Measurements from ENCODE around the gene KCND2. TPM values are rescaled to one million over a fixed set of nuclear protein-coding genes. Genes with fewer than 3 reads are reported as not detected.
A peak's percentile ranks its signal among the peaks of the same experiment; 100 is the strongest.

The KCND2 gene
- total RNA-seq, 2 donors from 2014 or later, result 0.11 to 0.12 TPM

DNA sequence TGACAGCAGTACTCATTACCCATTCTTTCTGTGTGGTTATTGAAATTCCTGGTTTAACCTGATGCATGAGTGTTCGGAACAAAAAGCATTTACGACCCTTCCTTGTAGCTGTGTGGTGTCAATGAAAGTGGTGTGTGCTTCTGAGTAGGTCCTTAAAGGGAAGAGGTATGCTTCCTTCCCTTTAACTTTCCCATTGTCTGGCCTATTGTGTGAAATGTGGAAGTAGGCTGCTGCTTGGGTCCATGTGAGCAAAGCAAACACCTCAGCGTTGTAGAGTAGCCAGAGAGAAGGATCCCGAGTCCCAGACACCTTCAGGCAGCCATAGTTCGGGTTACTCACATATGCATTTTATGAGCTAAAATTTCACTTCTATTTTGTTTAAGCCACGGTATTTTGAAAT lies 510.3 kb downstream of the KCND2 start:
- no peak for DNase-seq (ENCODE audit: low spot score)

DNA sequence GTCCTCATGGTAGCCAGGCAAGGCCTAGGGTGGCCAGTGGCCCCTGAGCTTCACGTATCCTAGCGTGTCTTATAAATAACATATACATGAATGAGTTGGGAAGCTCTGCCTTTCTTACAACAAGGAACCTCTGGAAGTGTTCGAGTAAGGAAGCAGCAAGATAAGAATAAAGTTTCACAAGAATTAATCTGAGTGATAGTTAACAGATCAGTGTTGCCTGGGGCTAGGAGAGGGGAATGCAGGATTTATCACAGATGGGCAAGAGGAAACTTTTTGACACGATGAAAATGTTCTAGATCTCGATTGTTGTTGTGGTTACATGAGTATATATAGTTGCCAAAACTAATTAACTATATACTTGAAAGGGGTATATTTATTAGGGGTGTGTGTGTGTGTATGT lies 510.7 kb downstream of the KCND2 start:
- Histone ChIP-seq H3K9me3 (no peaks in the 10 kb centered on the region), H3K4me1 (no peaks in the 10 kb centered on the region), H3K27me3 (no peaks in the 10 kb centered on the region), H3K36me3 (no peaks in the 10 kb centered on the region), H3K4me3 (no peak overlapping the region), H3K27ac (no peak overlapping the region)
- DNase-seq (ENCODE audit: low spot score), result no peak
- TF ChIP-seq, protein P1, sequence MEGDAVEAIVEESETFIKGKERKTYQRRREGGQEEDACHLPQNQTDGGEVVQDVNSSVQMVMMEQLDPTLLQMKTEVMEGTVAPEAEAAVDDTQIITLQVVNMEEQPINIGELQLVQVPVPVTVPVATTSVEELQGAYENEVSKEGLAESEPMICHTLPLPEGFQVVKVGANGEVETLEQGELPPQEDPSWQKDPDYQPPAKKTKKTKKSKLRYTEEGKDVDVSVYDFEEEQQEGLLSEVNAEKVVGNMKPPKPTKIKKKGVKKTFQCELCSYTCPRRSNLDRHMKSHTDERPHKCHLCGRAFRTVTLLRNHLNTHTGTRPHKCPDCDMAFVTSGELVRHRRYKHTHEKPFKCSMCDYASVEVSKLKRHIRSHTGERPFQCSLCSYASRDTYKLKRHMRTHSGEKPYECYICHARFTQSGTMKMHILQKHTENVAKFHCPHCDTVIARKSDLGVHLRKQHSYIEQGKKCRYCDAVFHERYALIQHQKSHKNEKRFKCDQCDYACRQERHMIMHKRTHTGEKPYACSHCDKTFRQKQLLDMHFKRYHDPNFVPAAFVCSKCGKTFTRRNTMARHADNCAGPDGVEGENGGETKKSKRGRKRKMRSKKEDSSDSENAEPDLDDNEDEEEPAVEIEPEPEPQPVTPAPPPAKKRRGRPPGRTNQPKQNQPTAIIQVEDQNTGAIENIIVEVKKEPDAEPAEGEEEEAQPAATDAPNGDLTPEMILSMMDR (IDR thresholded peaks at IDR 0.05), result no peak

More for the DNA sequence above, 510.3 kb downstream of the KCND2 start:
- Histone ChIP-seq H3K4me1 (no peaks in the 10 kb centered on the region), H3K36me3 (no peaks in the 10 kb centered on the region), H3K4me3 (no peak overlapping the region), H3K27me3 (no peaks in the 10 kb centered on the region), H3K27ac (no peak overlapping the region), H3K9me3 (no peaks in the 10 kb centered on the region)
- TF ChIP-seq, protein P1 (IDR thresholded peaks at IDR 0.05), result no peak

DNA sequence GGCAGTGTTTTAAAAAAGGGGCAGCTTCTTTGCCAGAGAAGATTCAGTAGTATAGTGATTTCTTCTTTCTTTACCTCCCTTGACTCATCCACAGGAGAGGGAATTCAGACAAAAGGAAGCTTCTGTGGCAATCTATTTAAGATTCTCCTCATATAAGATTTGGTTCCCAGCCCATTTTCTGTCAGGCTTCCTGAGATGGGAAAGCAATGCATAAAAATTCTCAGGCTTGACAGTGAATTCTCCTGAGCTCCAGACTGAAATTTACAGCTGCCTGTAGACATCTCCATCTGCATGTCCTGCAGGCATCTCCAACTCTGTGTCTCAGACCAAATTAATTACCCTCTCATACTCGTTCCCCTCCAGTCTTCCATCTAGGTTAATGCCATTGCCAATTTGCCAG lies 512.1 kb downstream of the KCND2 start:
- Histone ChIP-seq H3K36me3 (no peaks in the 10 kb centered on the region), H3K4me3 (no peak overlapping the region), H3K27ac (no peak overlapping the region), H3K9me3 (no peaks in the 10 kb centered on the region), H3K27me3 (no peaks in the 10 kb centered on the region), H3K4me1 (no peaks in the 10 kb centered on the region)
- TF ChIP-seq, protein P1 (IDR thresholded peaks at IDR 0.05), result no peak
- DNase-seq (ENCODE audit: low spot score), result no peak

DNA sequence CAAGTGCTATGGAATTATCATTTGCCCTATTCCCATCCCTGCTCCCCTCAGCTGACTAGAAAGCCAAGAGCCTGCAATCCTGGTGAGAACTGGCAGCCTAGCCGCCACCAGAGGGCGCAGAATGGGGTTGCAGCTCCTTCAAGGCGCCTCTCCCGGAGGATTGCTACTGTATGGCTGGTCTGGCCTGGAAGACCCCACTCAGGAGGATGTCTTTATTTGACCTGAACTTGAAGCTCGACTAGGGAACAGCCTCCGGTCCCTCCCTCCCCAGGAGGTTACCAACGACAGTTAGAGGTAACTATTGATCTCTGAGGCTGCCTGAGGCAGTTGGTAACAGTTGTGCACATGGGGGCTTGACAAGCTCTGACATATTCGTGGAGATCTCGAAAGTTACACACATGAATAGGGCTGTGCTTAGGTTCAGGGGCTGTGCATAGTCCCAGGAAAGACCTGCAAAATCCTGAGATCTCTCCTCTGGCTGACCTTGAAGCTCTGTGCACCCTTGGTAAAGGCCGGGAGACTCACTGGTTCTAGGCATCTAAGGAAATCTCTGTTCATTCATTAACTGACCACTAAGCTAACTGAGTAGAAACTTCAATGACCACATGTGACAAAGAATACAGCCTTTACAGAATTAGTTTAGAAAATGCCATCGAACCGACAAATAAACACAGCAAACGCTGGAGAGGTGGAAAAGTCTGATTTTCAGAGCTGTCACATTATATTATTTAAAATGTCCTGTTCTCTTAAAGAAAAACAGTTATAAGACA lies 519.3 kb downstream of the KCND2 start:
- Histone ChIP-seq H3K4me3 (no peak overlapping the region), H3K36me3 (no peaks in the 10 kb centered on the region), H3K4me1 (peaks cover 0 to 26% of the 10 kb centered on the region in 2 donors), H3K27ac (no peak overlapping the region), H3K9me3 (peaks cover 0 to 4% of the 10 kb centered on the region in 2 donors), H3K27me3 (no peaks in the 10 kb centered on the region)
- TF ChIP-seq, protein P1 (IDR thresholded peaks at IDR 0.05), result peak; percentile 59 to 85
- peak; percentile 76 for DNase-seq (ENCODE audit: low spot score)

DNA sequence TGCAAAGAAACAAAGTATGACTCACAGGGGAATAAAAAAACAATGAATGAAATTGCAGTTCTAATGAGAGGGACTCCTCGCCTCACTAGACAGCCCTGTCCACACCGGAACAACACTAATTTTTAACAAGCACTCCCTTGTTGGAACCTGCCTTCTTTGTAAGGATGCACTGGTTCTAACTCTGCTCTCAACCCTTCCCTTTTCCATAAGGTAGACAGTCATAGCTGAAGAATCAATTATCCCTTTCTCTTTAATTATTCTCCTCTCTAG lies 519.8 kb downstream of the KCND2 start:
- no peaks in the 10 kb centered on the region for H3K36me3 ChIP-seq
- TF ChIP-seq, protein P1 (IDR thresholded peaks at IDR 0.05), result no peak

More for the DNA sequence above, 519.8 kb downstream of the KCND2 start:
- H3K27me3 ChIP-seq, result no peaks in the 10 kb centered on the region
- no peak overlapping the region for H3K4me3 ChIP-seq
- H3K27ac ChIP-seq, result no peak overlapping the region
- DNase-seq (ENCODE audit: low spot score), result no peak
- peaks cover 0 to 26% of the 10 kb centered on the region in 2 donors for H3K4me1 ChIP-seq
- peaks cover 0 to 4% of the 10 kb centered on the region in 2 donors for H3K9me3 ChIP-seq

Measured in right atrium auricular region (tissue), 2 donors.